HCT116 (cell line): ENCODE measurements around the gene NFAT5. TPM values are rescaled to one million over a fixed set of nuclear protein-coding genes. Genes with fewer than 3 reads are reported as not detected.

ENCODE experiments used
- ATAC-seq: fragments of 200-7000 bp; cut with Tn5 transposase; 2 replicates; pipeline ENCODE4 v1.9.1; 2020; ENCODE audit warnings: mild to moderate bottlenecking, moderate library complexity
- BruUV-seq: library from RNA; stranded (reverse); fragments of 400-500 nt; replicated peaks from 2 replicates; lab custom pipeline; 2021; lab: Mats Ljungman, UMichigan
- CTCF ChIA-PET: fragments of 300-600 bp; sonication (Branson Sonifier 250); formaldehyde crosslinking; loops from one replicate; lab custom pipeline; 2021; ENCODE audit warnings: antibody characterized with exemption; lab: Charles Lee
- POLR2A ChIA-PET: fragments of 300-600, 350-600 bp; sonication (Branson Sonifier 250); formaldehyde crosslinking; loops from one replicate; lab custom pipeline; 2021; ENCODE audit warnings: antibody characterized with exemption; lab: Charles Lee
- RAD21 ChIA-PET, 2 experiments: fragments of 300-600 bp; sonication (Branson Sonifier 250); formaldehyde crosslinking; loops; one replicate each; lab custom pipeline; 2023; ENCODE audit warnings: low total read pairs in 2 of 2; ENCODE audit not compliant: uncharacterized antibody in 2 of 2, unreplicated experiment in 2 of 2, low non-redundant PET in 1 of 2; lab: Charles Lee
- DNase-seq: peaks from one replicate; pipeline ENCODE4 v3.0.0-alpha.2; 2010; ENCODE audit warnings: low read depth, low spot score
- H2AFZ ChIP-seq: fragments of 200-600 bp; shearing (Covaris generic), sonication (generic); 2 replicates; pipeline ENCODE4 v1.6.1; 2017; ENCODE audit warnings: low read depth, mixed run types, mixed read lengths, antibody characterized with exemption, low read length; ENCODE audit not compliant: poor library complexity, severe bottlenecking
- H3K27ac ChIP-seq: 2 replicates; pipeline ENCODE4 v1.5.1; 2012; ENCODE audit warnings: low read depth, low read length
- H3K27me3 ChIP-seq: fragments of 200-600 bp; sonication (generic); 2 replicates; pipeline ENCODE4 v1.6.1; 2016; ENCODE audit warnings: mixed run types, low read length, mixed read lengths; ENCODE audit not compliant: insufficient read depth
- H3K36me3 ChIP-seq, 2 experiments: fragments of 200-500 bp in 1 of 2; fragments of 200-600 bp in 1 of 2; sonication (Bioruptor generic) in 1 of 2; sonication (generic) in 1 of 2; 2 replicates each; pipeline versions ENCODE4 v1.5.1 to v1.6.1; 2014 to 2016; ENCODE audit warnings: low read length in 2 of 2, inconsistent platforms in 1 of 2, mixed read lengths in 1 of 2, mixed run types in 1 of 2; ENCODE audit not compliant: insufficient read depth in 2 of 2, control insufficient read depth in 1 of 2
- H3K4me1 ChIP-seq, 2 experiments: fragments of 200-600 bp in 1 of 2; sonication (generic) in 1 of 2; 2 replicates each; pipeline versions ENCODE4 v1.5.1 to v1.6.1; 2012 to 2017; ENCODE audit warnings: low read length in 2 of 2, inconsistent platforms in 1 of 2, mild to moderate bottlenecking in 1 of 2, mixed read lengths in 1 of 2, mixed run types in 1 of 2, moderate library complexity in 1 of 2; ENCODE audit not compliant: insufficient read depth in 2 of 2, control insufficient read depth in 1 of 2
- H3K4me2 ChIP-seq: fragments of 200-600 bp; sonication (generic); 2 replicates; pipeline ENCODE4 v1.6.1; 2017; ENCODE audit warnings: mixed run types, low read length, mixed read lengths
- H3K4me3 ChIP-seq, 2 experiments: fragments of 200-600 bp in 1 of 2; sonication (generic) in 1 of 2; replicated peaks in 1 of 2; 2 replicates each; pipeline ENCODE4 v1.5.1; 2011 to 2016; ENCODE audit warnings: low read length in 2 of 2, control low read depth in 1 of 2, low read depth in 1 of 2, mild to moderate bottlenecking in 1 of 2, mixed read lengths in 1 of 2, mixed run types in 1 of 2
- H3K79me2 ChIP-seq: fragments of 200-600 bp; sonication (generic); 2 replicates; pipeline ENCODE4 v1.6.1; 2017; ENCODE audit warnings: mild to moderate bottlenecking, mixed run types, low read length, moderate library complexity, mixed read lengths; ENCODE audit not compliant: insufficient read depth
- H3K9ac ChIP-seq: fragments of 200-600 bp; sonication (generic); 2 replicates; pipeline ENCODE4 v1.6.1; 2016; ENCODE audit warnings: low read length, mixed read lengths
- H3K9me2 ChIP-seq: fragments of 200-600 bp; sonication (generic), shearing (Covaris generic); 2 replicates; pipeline ENCODE4 v1.6.1; 2017; ENCODE audit warnings: mixed run types, mild to moderate bottlenecking, moderate library complexity; ENCODE audit not compliant: insufficient read depth
- H3K9me3 ChIP-seq, 2 experiments: fragments of 200-500 bp in 1 of 2; fragments of 200-600 bp in 1 of 2; sonication (Bioruptor generic) in 1 of 2; sonication (generic) in 1 of 2; 2 replicates each; pipeline ENCODE4 v1.6.1; 2014 to 2017; ENCODE audit warnings: low read length in 2 of 2, mixed read lengths in 2 of 2, inconsistent platforms in 1 of 2, low read depth in 1 of 2, mild to moderate bottlenecking in 1 of 2, mixed run types in 1 of 2, moderate library complexity in 1 of 2; ENCODE audit not compliant: control insufficient read depth in 1 of 2, insufficient read depth in 1 of 2
- H4K20me1 ChIP-seq: fragments of 200-600 bp; sonication (generic), shearing (Covaris generic); 2 replicates; pipeline ENCODE4 v1.6.1; 2017; ENCODE audit warnings: mixed run types, mild to moderate bottlenecking, moderate library complexity; ENCODE audit not compliant: insufficient read depth
- CBX3 ChIP-seq: IDR thresholded peaks from 2 replicates; pipeline ENCODE4 v1.6.1; 2012; ENCODE audit warnings: low read depth
- EZH2phosphoT487 ChIP-seq: fragments of 200-600 bp; IDR thresholded peaks from 2 replicates; pipeline ENCODE4 v1.6.1; 2018; ENCODE audit warnings: antibody characterized with exemption, borderline replicate concordance
- FOSL1 ChIP-seq: IDR thresholded peaks from 2 replicates; pipeline ENCODE4 v1.6.1; 2012; ENCODE audit warnings: low read depth
- POLR2A ChIP-seq: IDR thresholded peaks from 2 replicates; pipeline ENCODE4 v1.7.0; 2011; ENCODE audit warnings: borderline replicate concordance; ENCODE audit not compliant: insufficient read depth, insufficient read length; ENCODE audit errors: extremely low read depth
- POLR2AphosphoS5 ChIP-seq: IDR thresholded peaks from 2 replicates; pipeline ENCODE4 v1.6.1; 2011; ENCODE audit warnings: mild to moderate bottlenecking, low read depth, low read length, moderate library complexity
- RAD21 ChIP-seq: IDR thresholded peaks from 2 replicates; pipeline ENCODE4 v1.6.1; 2012; ENCODE audit warnings: low read depth, mild to moderate bottlenecking
- SIN3A ChIP-seq: IDR thresholded peaks from 2 replicates; pipeline ENCODE4 v1.6.1; 2012; ENCODE audit warnings: low read depth
- SRF ChIP-seq: IDR thresholded peaks from 2 replicates; pipeline ENCODE4 v1.6.1; 2012; ENCODE audit warnings: low read depth
- TCF7L2 ChIP-seq: IDR thresholded peaks from 2 replicates; pipeline ENCODE4 v1.7.0; 2011; ENCODE audit warnings: borderline replicate concordance, inconsistent platforms; ENCODE audit not compliant: insufficient read depth, insufficient read length; ENCODE audit errors: extremely low read depth
- intact Hi-C: fragments of 100-400 bp; cut with micrococcal nuclease; formaldehyde crosslinking; loops from 2 replicates; pipeline ENCODE4 v1.10.0; 2022
- total RNA-seq: library from RNA; stranded (reverse); gene quantifications from one replicate; pipeline ENCODE4 v1.2.1, GENCODE V29; 2021; ENCODE audit not compliant: unreplicated experiment
- TF ChIP-seq, protein P1 (sequence below), 3 experiments: fragments of 200-600 bp in 1 of 3; sonication (generic) in 1 of 3; IDR thresholded peaks in 2 of 3; conservative IDR thresholded peaks in 1 of 3; 2 replicates each; pipeline ENCODE4 v1.5.1; 2012 to 2017; ENCODE audit warnings: low read depth in 2 of 3, low read length in 2 of 3, antibody characterized with exemption in 1 of 3, borderline replicate concordance in 1 of 3, control low read depth in 1 of 3, mild to moderate bottlenecking in 1 of 3, mixed read lengths in 1 of 3, mixed run types in 1 of 3, moderate library complexity in 1 of 3; ENCODE audit not compliant: insufficient read depth in 1 of 3
- TF ChIP-seq, protein P2 (sequence below): IDR thresholded peaks from 2 replicates; pipeline ENCODE4 v1.6.1; 2012

Gene NFAT5
- total RNA-seq, 1 experiment from 2014 or later = 67.4 TPM

DNA sequence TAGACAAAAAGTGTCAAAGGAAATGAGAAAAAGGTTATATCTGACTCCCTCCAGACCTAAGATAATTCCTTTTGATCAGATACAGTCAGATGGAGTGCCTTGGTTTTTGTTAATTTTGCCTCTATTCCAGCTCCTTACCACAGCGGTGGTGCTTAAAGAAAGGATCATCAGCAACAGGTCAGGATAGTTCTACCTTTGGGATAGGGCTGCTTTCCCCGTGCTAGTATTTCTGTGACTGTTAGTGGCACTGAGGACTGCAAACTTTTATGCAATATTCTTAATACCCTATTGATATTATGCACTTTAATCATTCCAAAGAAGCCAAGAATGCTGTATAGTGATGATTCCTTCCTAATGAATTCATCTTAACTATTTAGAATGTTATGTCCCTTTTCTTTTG, 136.1 kb downstream of the NFAT5 start:
- TF ChIP-seq POLR2AphosphoS5 = no peak
- TF ChIP-seq, protein P1, sequence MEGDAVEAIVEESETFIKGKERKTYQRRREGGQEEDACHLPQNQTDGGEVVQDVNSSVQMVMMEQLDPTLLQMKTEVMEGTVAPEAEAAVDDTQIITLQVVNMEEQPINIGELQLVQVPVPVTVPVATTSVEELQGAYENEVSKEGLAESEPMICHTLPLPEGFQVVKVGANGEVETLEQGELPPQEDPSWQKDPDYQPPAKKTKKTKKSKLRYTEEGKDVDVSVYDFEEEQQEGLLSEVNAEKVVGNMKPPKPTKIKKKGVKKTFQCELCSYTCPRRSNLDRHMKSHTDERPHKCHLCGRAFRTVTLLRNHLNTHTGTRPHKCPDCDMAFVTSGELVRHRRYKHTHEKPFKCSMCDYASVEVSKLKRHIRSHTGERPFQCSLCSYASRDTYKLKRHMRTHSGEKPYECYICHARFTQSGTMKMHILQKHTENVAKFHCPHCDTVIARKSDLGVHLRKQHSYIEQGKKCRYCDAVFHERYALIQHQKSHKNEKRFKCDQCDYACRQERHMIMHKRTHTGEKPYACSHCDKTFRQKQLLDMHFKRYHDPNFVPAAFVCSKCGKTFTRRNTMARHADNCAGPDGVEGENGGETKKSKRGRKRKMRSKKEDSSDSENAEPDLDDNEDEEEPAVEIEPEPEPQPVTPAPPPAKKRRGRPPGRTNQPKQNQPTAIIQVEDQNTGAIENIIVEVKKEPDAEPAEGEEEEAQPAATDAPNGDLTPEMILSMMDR (IDR thresholded peaks at IDR 0.05 in 2 of 3, conservative IDR thresholded peaks at IDR 0.05 in 1 of 3; ENCODE audit: borderline replicate concordance in 1 of 3, insufficient read depth in 1 of 3, low read depth in 2 of 3, low read length in 2 of 3) = no peak
- TF ChIP-seq EZH2phosphoT487 = no peak
- no peaks in the 10 kb centered on the region for H3K9me3 ChIP-seq
- POLR2A ChIA-PET = no interaction called here

DNA sequence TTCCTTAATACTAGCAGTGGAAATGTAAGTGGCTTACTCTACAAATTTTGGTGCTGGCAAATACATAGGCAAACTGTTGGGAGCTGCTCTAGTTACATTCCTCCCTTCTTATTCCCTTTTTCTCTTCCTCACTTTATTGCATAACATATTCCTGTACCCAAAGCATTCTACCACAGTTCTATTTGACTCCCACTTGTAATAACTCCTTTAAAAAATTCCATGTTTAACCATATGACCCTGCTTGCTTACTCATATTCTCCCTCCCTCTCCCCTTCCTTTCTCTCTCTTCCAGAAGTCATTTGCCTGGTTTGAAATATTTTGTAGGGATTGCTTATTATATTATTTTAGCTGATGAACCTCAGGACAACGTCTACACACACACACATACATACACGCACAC, 137.9 kb downstream of the NFAT5 start:
- Histone ChIP-seq H3K27me3 (no peaks in the 10 kb centered on the region), H3K4me2 (no peak overlapping the region), H3K79me2 (peaks cover 56% of the 10 kb centered on the region), H2AFZ (no peak overlapping the region), H3K4me1 (peaks cover 8 to 11% of the 10 kb centered on the region in 2 experiments; a peak in 3 of 4 replicates), H3K36me3 (peaks cover 12 to 29% of the 10 kb centered on the region in 2 experiments; a peak in 3 of 4 replicates), H3K9me2 (no peaks in the 10 kb centered on the region), H4K20me1 (no peaks in the 10 kb centered on the region), H3K4me3 (no peak overlapping the region), H3K9ac (no peak overlapping the region), H3K9me3 (no peaks in the 10 kb centered on the region), H3K27ac (peak overlapping the region; percentile 18; the same call in 1 of the 2 replicates)
- ChIA-PET POLR2A (interaction anchor here (1.2 kb wide), 1 partner anchor 308 kb away, joined by 3 read pairs; no protein-coding TSS in a partner anchor), RAD21 (no interaction called here), CTCF (no interaction called here)
- DNase-seq (no peak), ATAC-seq (no peak)
- intact Hi-C loops = no loop called here
- no TSS peak for BruUV-seq
- TF ChIP-seq CBX3 (no peak), SIN3A (no peak), SRF (no peak), RAD21 (no peak), POLR2A (no peak), FOSL1 (no peak), TCF7L2 (no peak)
- TF ChIP-seq, protein P1 (IDR thresholded peaks at IDR 0.05 in 2 of 3, conservative IDR thresholded peaks at IDR 0.05 in 1 of 3; ENCODE audit: borderline replicate concordance in 1 of 3, insufficient read depth in 1 of 3, low read depth in 2 of 3, low read length in 2 of 3) = no peak
- TF ChIP-seq, protein P2, sequence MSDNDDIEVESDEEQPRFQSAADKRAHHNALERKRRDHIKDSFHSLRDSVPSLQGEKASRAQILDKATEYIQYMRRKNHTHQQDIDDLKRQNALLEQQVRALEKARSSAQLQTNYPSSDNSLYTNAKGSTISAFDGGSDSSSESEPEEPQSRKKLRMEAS = no peak

More for the DNA sequence above, 136.1 kb downstream of the NFAT5 start:
- DNase-seq (no peak), ATAC-seq (no peak)
- Histone ChIP-seq H3K4me1 (peaks cover 8 to 10% of the 10 kb centered on the region in 2 experiments; a peak in 3 of 4 replicates), H3K4me2 (no peak overlapping the region), H3K4me3 (no peak overlapping the region), H3K79me2 (peaks cover 71% of the 10 kb centered on the region), H3K27ac (no peak overlapping the region), H4K20me1 (0 out of 2 replicates have a peak, but pooled peaks cover 8% of the 10 kb centered on the region), H3K27me3 (no peaks in the 10 kb centered on the region), H3K9me2 (no peaks in the 10 kb centered on the region), H3K9ac (no peak overlapping the region), H2AFZ (no peak overlapping the region), H3K36me3 (peaks cover 25 to 34% of the 10 kb centered on the region in 2 experiments)
- CTCF ChIA-PET = no interaction called here
- no TSS peak for BruUV-seq
- intact Hi-C loops = no loop called here
- RAD21 ChIA-PET = no interaction called here
